Prostate gland (tissue), 2 donors: ENCODE results near the gene GPR89A.
"Not testable (repeated sequence)": the region's sequence is repeated elsewhere in the genome, so short reads cannot be mapped to it uniquely, and the experiment has no call there.

Experiments used
- POLR2A ChIP-seq: fragments of 450-650 bp; IDR thresholded peaks from one replicate; pipeline ENCODE4 v1.6.1; 2016; ENCODE audit warnings: antibody characterized with exemption, mild to moderate bottlenecking
- POLR2AphosphoS5 ChIP-seq: sonication (generic); formaldehyde crosslinking; IDR thresholded peaks from one replicate; pipeline ENCODE4 v1.6.1; 2017; ENCODE audit warnings: antibody characterized with exemption
- TF ChIP-seq, protein P1 (sequence below), 4 experiments: fragments of 200-600 bp in 2 of 4; fragments of 450-650 bp in 2 of 4; sonication (generic) in 2 of 4; IDR thresholded peaks; 1 replicate in 3 of 4; 2 replicates in 1 of 4; pipeline ENCODE4 v1.5.1; 2016 to 2019; ENCODE audit warnings: antibody characterized with exemption in 4 of 4, mild to moderate bottlenecking in 2 of 4, moderate library complexity in 2 of 4

DNA sequence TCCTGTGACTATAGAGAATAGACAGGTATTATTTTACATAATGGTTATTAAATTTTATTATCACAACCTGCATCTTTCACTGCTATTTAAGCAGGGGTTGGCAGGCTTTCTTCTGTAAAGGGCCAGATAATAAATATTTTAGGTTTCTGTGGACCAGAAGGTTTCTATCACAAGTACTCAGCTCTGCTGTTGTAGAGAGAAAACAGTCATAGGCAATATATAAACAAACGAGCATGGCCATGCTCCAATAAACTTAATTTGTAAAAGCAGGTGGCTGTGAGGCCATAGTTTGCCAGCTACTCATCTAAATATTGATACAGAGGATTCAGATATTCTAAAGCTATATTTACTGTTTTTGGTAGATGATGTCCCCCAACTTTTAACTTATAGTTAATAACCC, 12.3 kb downstream of the GPR89A start:
- TF ChIP-seq, protein P1, sequence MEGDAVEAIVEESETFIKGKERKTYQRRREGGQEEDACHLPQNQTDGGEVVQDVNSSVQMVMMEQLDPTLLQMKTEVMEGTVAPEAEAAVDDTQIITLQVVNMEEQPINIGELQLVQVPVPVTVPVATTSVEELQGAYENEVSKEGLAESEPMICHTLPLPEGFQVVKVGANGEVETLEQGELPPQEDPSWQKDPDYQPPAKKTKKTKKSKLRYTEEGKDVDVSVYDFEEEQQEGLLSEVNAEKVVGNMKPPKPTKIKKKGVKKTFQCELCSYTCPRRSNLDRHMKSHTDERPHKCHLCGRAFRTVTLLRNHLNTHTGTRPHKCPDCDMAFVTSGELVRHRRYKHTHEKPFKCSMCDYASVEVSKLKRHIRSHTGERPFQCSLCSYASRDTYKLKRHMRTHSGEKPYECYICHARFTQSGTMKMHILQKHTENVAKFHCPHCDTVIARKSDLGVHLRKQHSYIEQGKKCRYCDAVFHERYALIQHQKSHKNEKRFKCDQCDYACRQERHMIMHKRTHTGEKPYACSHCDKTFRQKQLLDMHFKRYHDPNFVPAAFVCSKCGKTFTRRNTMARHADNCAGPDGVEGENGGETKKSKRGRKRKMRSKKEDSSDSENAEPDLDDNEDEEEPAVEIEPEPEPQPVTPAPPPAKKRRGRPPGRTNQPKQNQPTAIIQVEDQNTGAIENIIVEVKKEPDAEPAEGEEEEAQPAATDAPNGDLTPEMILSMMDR (IDR thresholded peaks at IDR 0.05) = not testable (repeated sequence)
- TF ChIP-seq POLR2AphosphoS5, POLR2A: not testable (repeated sequence)
